ENCODE results near the gene RPS6KA2.

Gene RPS6KA2

GRCh38 chr6:166626177-166627032, 646 bp downstream of the RPS6KA2 start:
- Histone ChIP-seq H3K9me3 (ENCODE audit: control insufficient read depth, low read length) (no peaks in the 10 kb centered on the region), H3K27ac (ENCODE audit: insufficient read depth, low read length, poor library complexity, severe bottlenecking) (no peak overlapping the region), H3K27me3 (replicated peaks; ENCODE audit: control insufficient read depth, insufficient read depth, low read length, poor library complexity, severe bottlenecking) (no peaks in the 10 kb centered on the region), H3K4me1 (ENCODE audit: control insufficient read depth, insufficient read depth, low read length, poor library complexity, severe bottlenecking) (peaks cover 17% of the 10 kb centered on the region), H3K4me3 (ENCODE audit: insufficient read depth, low read depth, low read length, poor library complexity, severe bottlenecking) (peak overlapping the region; percentile 69), H3K36me3 (ENCODE audit: control insufficient read depth, insufficient read depth, low read length) (no peaks in the 10 kb centered on the region)
- DNase-seq: peak in 1 of 3 donors; percentile 4

GRCh38 chr6:166625356-166625755, 1.7 kb downstream of the RPS6KA2 start:
- no peaks in the 10 kb centered on the region for H3K27me3 ChIP-seq (replicated peaks; ENCODE audit: control insufficient read depth, insufficient read depth, low read length, poor library complexity, severe bottlenecking)
- H3K27ac ChIP-seq (ENCODE audit: insufficient read depth, low read length, poor library complexity, severe bottlenecking): no peak overlapping the region
- no peak for DNase-seq
- H3K4me1 ChIP-seq (ENCODE audit: control insufficient read depth, insufficient read depth, low read length, poor library complexity, severe bottlenecking): peaks cover 17% of the 10 kb centered on the region
- H3K4me3 ChIP-seq (ENCODE audit: insufficient read depth, low read depth, low read length, poor library complexity, severe bottlenecking): no peak overlapping the region
- H3K36me3 ChIP-seq (ENCODE audit: control insufficient read depth, insufficient read depth, low read length): no peaks in the 10 kb centered on the region
- H3K9me3 ChIP-seq (ENCODE audit: control insufficient read depth, low read length): no peaks in the 10 kb centered on the region

DNA sequence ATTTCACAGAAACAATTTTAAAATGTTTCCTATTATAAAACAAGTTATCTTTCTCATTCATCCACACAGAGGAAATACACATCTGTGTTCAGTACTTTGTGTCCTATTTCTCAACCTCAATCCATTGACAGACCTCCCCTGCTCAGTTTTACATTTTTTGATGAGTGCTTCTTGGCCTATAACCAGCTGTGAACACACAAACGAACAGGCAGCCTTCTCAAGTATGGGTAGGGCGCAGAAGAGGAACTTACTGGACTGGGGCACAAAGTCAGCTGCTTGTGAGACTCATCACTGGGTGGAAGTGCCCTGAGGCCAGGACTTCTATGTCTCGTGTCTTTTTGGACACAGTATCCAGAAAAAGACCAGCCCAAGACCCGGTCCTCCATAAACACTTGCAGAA, 2.8 kb downstream of the RPS6KA2 start:
- Histone ChIP-seq H3K27me3 (replicated peaks; ENCODE audit: control insufficient read depth, insufficient read depth, low read length, poor library complexity, severe bottlenecking) (no peaks in the 10 kb centered on the region), H3K36me3 (ENCODE audit: control insufficient read depth, insufficient read depth, low read length) (no peaks in the 10 kb centered on the region), H3K9me3 (ENCODE audit: control insufficient read depth, low read length) (no peaks in the 10 kb centered on the region), H3K27ac (ENCODE audit: insufficient read depth, low read length, poor library complexity, severe bottlenecking) (no peak overlapping the region), H3K4me3 (ENCODE audit: insufficient read depth, low read depth, low read length, poor library complexity, severe bottlenecking) (no peak overlapping the region), H3K4me1 (ENCODE audit: control insufficient read depth, insufficient read depth, low read length, poor library complexity, severe bottlenecking) (peaks cover 17% of the 10 kb centered on the region)
- no peak for DNase-seq

DNA sequence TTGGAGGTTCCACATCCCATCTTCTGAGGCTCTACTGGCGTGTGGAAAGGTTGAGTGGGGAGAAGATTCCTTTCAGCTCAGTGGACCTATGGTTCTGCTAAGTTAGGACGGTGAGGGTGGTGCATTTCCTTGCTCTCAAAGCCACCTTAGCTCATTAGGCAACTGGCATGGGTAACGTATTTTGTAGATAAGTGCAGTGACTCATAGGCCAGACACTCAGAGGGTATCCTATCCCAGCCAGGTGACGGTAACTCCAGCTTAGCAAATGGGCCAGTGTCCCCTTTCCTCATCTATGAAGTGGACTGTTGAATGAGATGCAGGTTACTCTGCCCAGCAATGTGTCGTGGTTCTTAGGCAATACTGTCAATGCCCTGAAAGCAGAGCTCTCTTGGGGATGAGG, 3.7 kb downstream of the RPS6KA2 start:
- no peak for DNase-seq

DNA sequence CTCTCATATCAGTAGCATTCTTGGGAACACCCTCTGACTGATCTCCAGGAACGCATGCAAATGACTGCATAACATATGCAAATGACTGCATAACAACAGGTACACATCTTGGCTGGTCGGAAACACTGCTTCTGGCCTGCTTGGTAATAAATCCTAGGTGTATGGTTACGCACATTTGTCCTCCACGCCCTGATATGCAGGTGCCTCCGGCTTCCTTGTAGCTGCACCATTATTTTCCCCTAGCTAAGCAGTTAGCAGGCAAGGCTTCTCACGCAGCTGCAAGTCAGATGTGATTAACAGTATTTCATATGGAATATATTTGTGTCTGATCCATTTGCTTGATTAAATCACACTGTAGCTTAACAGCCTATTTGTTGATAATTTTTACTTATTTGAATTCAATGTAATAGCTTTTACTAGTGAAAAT, 5.9 kb downstream of the RPS6KA2 start:
- Histone ChIP-seq H3K27ac (ENCODE audit: insufficient read depth, low read length, poor library complexity, severe bottlenecking) (no peak overlapping the region), H3K27me3 (replicated peaks; ENCODE audit: control insufficient read depth, insufficient read depth, low read length, poor library complexity, severe bottlenecking) (no peaks in the 10 kb centered on the region), H3K4me1 (ENCODE audit: control insufficient read depth, insufficient read depth, low read length, poor library complexity, severe bottlenecking) (peaks cover 1% of the 10 kb centered on the region), H3K4me3 (ENCODE audit: insufficient read depth, low read depth, low read length, poor library complexity, severe bottlenecking) (no peak overlapping the region), H3K36me3 (ENCODE audit: control insufficient read depth, insufficient read depth, low read length) (no peaks in the 10 kb centered on the region), H3K9me3 (ENCODE audit: control insufficient read depth, low read length) (no peaks in the 10 kb centered on the region)
- DNase-seq: no peak

More for the DNA sequence above, 3.7 kb downstream of the RPS6KA2 start:
- Histone ChIP-seq H3K4me3 (ENCODE audit: insufficient read depth, low read depth, low read length, poor library complexity, severe bottlenecking) (no peak overlapping the region), H3K4me1 (ENCODE audit: control insufficient read depth, insufficient read depth, low read length, poor library complexity, severe bottlenecking) (peaks cover 11% of the 10 kb centered on the region), H3K27me3 (replicated peaks; ENCODE audit: control insufficient read depth, insufficient read depth, low read length, poor library complexity, severe bottlenecking) (no peaks in the 10 kb centered on the region), H3K27ac (ENCODE audit: insufficient read depth, low read length, poor library complexity, severe bottlenecking) (no peak overlapping the region), H3K36me3 (ENCODE audit: control insufficient read depth, insufficient read depth, low read length) (no peaks in the 10 kb centered on the region), H3K9me3 (ENCODE audit: control insufficient read depth, low read length) (no peaks in the 10 kb centered on the region)

DNA sequence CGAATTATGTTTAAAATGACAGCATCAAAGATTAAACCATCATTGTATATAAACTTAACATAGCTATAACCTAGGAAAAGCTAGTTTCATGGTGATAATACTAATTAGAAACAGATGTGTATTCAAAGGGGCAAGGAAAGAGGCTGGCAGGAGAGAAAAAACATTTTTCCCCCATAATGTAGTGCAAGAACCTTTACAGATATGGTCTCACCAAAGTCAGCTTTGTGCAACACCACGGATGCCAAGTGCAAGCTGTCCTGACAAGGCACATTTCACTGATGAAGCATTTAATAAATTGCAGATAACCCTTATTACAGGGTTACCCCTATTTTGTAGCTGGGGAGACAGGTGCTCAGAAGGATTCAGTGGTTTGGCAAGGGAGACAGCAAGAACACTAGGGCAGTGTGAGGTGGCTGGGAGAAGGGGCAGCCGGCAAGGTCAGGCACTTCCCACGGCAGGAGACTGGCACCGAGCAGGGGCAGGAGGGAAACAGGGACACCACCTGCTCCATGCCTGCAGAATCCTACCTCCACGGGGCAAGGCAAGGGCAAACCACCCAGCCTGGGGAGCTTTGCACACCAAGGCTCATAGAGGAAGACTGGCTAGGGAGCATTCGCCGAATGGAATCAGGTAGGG, 6.5 kb downstream of the RPS6KA2 start:
- no peak for DNase-seq
- Histone ChIP-seq H3K4me1 (ENCODE audit: control insufficient read depth, insufficient read depth, low read length, poor library complexity, severe bottlenecking) (no peaks in the 10 kb centered on the region), H3K9me3 (ENCODE audit: control insufficient read depth, low read length) (no peaks in the 10 kb centered on the region), H3K36me3 (ENCODE audit: control insufficient read depth, insufficient read depth, low read length) (no peaks in the 10 kb centered on the region), H3K27ac (ENCODE audit: insufficient read depth, low read length, poor library complexity, severe bottlenecking) (no peak overlapping the region), H3K27me3 (replicated peaks; ENCODE audit: control insufficient read depth, insufficient read depth, low read length, poor library complexity, severe bottlenecking) (no peaks in the 10 kb centered on the region), H3K4me3 (ENCODE audit: insufficient read depth, low read depth, low read length, poor library complexity, severe bottlenecking) (no peak overlapping the region)

DNA sequence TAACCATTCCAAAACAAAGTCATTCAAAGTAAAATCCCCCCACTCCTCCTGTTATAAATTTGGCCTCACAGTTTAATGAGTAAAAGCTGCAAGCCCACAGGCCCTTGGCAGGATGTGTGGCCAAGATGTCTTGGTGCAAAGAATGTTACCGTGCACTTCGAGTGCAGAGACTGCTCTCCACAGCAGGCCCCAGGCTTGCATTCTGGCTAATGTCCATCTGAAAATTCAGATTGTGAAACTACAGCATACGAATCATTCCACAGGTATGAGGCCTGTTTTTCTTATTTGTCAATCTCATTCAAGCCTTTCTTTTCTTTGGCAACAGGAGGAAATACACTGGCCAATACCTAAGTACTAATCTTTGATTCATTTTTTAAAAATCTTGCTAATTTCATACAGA, 7.1 kb downstream of the RPS6KA2 start:
- no peak overlapping the region for H3K4me3 ChIP-seq (ENCODE audit: insufficient read depth, low read depth, low read length, poor library complexity, severe bottlenecking)
- H3K4me1 ChIP-seq (ENCODE audit: control insufficient read depth, insufficient read depth, low read length, poor library complexity, severe bottlenecking): no peaks in the 10 kb centered on the region
- H3K9me3 ChIP-seq (ENCODE audit: control insufficient read depth, low read length): no peaks in the 10 kb centered on the region
- no peaks in the 10 kb centered on the region for H3K36me3 ChIP-seq (ENCODE audit: control insufficient read depth, insufficient read depth, low read length)
- no peak overlapping the region for H3K27ac ChIP-seq (ENCODE audit: insufficient read depth, low read length, poor library complexity, severe bottlenecking)
- H3K27me3 ChIP-seq (replicated peaks; ENCODE audit: control insufficient read depth, insufficient read depth, low read length, poor library complexity, severe bottlenecking): no peaks in the 10 kb centered on the region
- DNase-seq: no peak

DNA sequence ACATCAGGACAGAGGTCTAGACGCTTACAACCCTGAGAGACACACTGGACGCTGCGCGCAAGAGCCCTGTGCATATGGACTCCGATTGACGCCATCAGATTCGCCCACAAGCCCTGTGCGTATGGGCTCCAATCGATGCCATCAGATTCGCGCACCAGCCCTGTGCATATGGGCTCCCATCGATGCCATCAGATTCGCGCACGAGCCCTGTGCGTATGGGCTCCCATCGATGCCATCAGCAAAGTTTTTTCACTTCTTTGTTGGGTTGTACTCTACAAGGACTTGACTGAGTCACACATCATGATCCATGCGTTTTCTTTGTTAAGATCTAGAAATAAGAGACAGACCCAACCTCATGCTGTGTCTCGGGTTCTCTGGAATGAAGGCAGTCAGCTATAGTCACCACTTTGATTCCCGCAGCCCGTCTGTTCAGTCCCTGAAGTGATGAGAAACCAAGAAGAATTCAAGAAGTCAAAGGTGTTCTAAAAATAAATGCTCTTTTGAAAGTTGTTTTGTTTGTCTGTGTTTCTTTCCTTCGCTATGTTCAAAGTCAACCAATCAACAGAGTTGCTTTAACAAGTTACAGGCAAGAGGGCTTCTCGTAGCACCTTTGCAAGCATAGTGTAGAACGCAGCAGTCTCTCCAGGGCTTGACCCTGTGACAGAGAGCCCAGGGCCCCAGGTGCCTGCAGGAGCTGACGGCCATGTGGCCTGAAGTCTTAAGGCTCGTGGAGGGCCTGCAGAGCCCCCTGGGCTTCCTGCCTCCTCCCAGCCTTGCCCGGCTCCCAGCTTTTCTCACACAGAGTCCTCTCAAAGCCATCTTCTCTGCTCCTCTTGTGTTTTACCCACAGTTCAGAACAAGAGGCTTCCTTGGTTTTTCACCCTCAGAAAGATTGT, 7.9 kb downstream of the RPS6KA2 start:
- Histone ChIP-seq H3K36me3 (ENCODE audit: control insufficient read depth, insufficient read depth, low read length) (no peaks in the 10 kb centered on the region), H3K4me3 (ENCODE audit: insufficient read depth, low read depth, low read length, poor library complexity, severe bottlenecking) (no peak overlapping the region), H3K9me3 (ENCODE audit: control insufficient read depth, low read length) (no peaks in the 10 kb centered on the region), H3K27me3 (replicated peaks; ENCODE audit: control insufficient read depth, insufficient read depth, low read length, poor library complexity, severe bottlenecking) (no peaks in the 10 kb centered on the region), H3K4me1 (ENCODE audit: control insufficient read depth, insufficient read depth, low read length, poor library complexity, severe bottlenecking) (no peaks in the 10 kb centered on the region), H3K27ac (ENCODE audit: insufficient read depth, low read length, poor library complexity, severe bottlenecking) (no peak overlapping the region)
- no peak for DNase-seq

DNA sequence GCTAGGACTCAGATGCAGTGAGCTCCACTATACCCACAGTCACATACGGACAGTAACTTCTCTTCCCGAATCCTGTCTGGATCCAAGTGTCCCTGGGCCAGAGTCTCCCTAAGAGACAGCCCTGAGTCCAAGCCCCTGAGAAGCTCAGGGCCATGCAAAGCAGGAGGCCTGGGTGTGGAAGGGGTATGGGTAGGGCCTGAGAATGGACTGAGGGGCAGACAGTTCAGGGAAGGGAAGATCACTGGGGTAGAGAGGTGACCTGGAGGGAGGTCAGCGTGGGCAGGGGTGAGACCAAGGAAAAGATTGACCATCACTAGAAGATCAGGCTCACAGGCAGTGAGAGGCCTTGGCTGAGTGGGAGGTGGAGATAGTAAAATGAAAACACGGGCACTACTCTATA, 8.8 kb downstream of the RPS6KA2 start:
- no peaks in the 10 kb centered on the region for H3K27me3 ChIP-seq (replicated peaks; ENCODE audit: control insufficient read depth, insufficient read depth, low read length, poor library complexity, severe bottlenecking)
- H3K36me3 ChIP-seq (ENCODE audit: control insufficient read depth, insufficient read depth, low read length): no peaks in the 10 kb centered on the region
- no peak for DNase-seq
- H3K27ac ChIP-seq (ENCODE audit: insufficient read depth, low read length, poor library complexity, severe bottlenecking): no peak overlapping the region
- H3K4me1 ChIP-seq (ENCODE audit: control insufficient read depth, insufficient read depth, low read length, poor library complexity, severe bottlenecking): no peaks in the 10 kb centered on the region
- no peak overlapping the region for H3K4me3 ChIP-seq (ENCODE audit: insufficient read depth, low read depth, low read length, poor library complexity, severe bottlenecking)
- H3K9me3 ChIP-seq (ENCODE audit: control insufficient read depth, low read length): no peaks in the 10 kb centered on the region
